GM21723 (cell line): ENCODE results near the gene NOM1.
"Not testable (repeated sequence)": the region's sequence is repeated elsewhere in the genome, so short reads cannot be mapped to it uniquely, and the experiment has no call there.

Experiments used
- ATAC-seq: cut with Tn5 transposase; IDR thresholded peaks from one replicate; pipeline ENCODE4 v1.9.1; 2021; ENCODE audit warnings: mild to moderate bottlenecking, moderate library complexity; ENCODE audit not compliant: unreplicated experiment

The NOM1 gene

DNA sequence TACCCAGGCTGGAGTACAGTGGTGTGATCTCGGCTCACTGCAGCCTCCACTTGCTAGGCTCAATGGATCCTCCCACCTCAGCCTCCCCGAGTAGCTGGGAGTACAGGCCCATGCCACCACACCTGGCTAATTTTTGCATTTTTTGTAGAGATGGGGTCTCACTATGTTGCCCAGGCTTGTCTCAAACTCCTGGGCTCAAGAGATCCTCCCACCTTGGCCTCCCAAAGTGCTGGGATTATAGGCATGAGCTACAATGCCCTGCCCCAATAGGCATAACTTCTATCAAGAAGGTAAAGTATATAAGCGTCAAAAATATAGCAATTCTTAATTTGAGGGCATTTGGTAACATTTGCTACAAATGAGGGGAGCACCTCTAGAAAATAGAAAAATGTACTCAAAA lies 12.7 kb upstream of the NOM1 start:
- ATAC-seq = not testable (repeated sequence)

DNA sequence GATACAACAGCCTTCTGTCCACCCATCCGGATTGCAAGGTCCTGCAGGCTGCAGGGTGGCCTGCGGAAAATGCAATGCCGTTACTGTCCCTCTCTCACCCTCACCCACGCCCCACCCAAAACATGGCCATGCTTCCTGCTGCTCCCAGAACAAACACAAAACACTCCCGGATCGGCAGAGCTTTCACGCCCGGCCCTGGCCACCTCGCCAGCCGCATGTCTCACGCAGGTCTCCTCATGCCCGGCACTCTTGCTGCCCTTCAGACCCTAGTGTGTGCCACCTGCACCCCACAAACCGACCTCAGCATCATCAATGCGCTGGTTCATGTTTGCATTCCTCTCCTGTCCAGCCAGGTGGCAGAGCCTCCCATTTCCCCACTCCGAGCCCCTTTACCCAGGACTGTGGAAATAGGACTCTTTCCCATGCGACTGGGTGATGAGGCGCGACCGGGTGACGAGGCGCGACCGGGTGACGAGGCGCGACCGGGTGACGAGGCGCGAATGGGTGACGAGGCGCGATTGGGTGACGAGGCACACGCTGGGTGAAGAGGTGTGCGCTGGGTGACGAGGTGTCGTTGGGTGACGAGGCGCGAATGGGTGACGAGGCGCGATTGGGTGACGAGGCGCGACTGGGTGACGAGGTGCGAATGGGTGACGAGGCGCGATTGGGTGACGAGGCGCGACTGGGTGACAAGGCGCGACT lies 8.9 kb upstream of the NOM1 start:
- ATAC-seq = no peak

DNA sequence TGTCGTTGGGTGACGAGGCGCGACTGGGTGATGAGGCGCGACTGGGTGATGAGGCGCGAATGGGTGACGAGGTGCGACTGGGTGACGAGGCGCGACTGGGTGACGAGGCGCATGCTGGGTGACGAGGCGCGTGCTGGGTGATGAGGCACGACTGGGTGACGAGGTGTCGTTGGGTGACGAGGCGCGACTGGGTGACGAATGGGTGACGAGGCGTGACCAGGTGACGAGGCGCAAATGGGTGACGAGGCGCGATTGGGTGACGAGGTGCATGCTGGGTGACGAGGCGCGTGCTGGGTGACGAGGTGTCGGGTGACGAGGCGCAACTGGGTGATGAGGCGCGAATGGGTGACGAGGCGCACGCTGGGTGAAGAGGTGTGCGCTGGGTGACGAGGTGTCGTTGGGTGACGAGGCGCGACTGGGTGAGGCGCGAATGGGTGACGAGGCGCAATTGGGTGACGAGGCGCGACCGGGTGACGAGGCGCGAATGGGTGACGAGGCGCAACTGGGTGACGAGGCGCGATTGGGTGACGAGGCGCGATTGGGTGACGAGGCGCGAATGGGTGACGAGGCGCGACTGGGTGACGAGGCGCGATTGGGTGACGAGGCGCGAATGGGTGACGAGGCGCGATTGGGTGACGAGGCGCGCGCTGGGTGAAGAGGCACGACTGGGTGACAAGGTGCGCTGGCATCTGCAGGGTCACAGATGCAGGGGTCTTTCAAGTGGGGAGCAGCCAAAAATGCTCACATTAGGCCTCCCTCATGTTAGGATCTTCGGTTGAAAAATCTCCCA lies 7.9 kb upstream of the NOM1 start:
- no peak for ATAC-seq

DNA sequence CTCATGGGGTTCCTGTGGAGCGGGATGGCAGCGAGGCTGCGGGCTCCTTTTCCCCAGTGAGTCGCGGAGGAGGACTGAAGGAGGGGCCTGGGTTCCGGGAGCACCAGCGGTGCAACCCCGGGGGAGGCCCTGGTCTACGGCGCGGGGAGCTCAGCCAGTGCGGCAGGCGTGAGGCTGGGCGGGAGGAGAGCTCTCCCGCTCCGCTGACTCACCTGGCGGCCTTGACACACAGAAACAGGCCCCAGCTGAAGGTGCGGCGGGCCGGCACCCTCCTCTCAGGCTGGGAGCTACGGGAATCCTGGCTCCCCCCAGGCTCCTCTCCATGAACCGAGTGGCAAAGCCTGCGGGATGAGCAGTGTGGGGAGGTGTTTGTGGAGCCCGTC lies 6.8 kb upstream of the NOM1 start:
- ATAC-seq = no peak

DNA sequence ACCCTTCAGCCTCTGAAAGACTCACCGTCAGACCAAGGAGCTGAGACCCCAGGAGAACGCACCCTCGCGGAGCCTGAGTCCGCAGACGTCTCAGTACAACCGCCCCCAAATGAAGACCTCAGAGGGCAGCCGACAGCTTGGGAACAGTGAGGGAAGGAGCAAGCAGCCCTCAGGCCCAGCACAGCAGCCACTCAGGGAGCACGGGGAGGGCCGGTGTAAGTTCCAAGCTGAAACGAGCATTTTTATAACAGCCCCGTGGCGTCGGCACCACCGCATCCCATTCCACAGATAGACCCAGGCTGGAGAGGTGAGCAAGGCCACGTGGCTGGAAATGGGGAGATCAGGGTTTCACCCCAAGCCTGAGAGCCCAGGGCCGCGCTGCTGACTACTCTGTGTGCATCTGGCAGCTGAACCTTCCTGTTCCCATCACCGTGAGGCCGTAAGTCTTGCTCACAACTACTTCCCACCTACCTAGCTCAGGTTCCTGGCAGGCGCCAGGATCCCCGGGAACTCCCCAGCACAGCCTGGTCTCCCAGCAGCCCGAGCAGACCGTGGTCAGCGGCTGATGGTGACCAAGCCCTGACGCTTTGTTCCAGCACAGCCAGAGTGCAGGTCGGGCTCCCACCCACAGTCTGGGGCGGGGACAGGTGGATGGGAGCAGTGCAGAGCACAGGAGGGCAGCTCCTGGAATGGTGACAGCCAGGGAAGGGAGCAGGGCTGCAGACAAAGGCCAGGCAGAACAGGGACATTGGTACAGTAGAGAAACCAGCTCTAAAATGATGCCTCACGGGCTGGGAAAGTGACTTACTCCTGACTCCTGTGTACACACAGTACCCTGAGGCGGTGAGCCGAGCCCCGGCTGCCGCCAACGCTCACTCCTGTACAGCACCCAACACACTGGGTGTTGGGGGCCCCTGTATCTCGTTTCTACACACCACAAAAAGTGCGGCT lies 6.1 kb upstream of the NOM1 start:
- no peak for ATAC-seq

DNA sequence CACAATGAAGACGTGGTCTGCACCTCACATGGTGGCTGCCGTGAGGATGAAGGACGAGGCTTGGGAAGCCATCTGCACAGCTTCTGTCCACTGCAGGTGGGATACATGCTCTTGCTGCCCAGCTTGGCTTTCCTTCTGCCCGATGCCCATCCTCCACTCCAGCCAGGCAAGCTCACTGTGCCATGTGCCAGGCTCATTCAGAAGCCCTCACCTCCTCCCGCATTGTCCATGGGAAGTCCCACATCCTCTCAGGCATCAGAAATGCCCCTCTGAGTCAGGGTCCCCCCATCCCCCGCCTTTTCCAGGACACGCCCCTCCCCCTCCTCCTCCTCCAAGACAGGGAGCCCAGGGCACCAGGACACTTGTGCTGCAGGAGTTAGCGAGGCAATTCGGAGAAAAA lies 4.6 kb upstream of the NOM1 start:
- ATAC-seq = no peak

DNA sequence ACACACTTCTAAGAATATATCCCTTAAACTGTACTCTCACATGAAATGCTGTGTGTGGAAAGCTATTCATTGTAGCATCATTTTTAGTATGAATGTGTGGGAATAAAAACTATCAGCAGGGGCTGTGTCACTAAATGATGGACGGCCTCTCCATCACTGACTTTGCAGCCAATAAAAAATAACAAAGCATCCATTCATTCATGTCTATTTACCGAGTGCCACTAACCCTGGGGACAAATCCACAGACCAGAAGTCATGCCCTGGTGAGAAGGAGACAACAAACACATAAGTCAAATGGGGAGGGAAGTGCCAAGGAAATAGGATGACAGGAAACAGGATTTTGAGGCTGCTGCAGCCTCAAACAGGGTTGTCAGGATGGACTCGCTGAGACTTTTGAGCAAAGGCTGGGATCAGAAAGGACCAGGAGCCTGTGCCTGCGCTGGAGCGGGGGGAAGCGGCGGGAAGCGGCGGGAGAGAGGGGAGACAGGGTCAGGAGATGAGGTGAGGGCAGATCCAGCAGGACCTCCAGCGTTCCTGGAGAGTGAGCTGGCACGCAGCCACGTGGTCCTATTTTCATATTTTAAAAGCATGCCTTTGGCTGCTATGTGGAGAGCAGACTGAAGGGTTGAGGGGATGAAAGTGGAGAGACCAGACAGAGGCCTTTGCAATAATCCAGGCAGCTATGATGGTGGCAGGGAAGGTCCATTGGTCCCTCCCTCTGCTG lies 2.2 kb upstream of the NOM1 start:
- no peak for ATAC-seq

DNA sequence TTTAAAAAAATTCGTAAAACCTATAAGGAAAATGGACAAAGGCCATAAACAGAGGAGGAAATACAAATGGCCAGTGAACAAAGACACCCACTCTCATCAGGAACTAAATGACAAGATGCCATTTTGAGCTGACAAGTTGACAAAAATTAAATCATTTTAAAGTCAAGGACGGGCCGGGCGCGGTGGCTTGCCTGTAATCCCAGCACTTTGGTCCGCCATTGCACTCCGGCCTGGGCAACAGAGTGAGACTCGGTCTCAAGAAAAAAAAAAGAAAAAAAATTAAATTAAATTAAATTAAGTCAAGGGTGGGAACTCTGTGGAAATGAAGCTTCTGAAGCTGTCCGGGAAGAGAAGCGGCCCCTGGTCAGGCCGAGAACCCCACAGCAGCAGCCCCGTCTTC lies 1.2 kb upstream of the NOM1 start:
- ATAC-seq = no peak

DNA sequence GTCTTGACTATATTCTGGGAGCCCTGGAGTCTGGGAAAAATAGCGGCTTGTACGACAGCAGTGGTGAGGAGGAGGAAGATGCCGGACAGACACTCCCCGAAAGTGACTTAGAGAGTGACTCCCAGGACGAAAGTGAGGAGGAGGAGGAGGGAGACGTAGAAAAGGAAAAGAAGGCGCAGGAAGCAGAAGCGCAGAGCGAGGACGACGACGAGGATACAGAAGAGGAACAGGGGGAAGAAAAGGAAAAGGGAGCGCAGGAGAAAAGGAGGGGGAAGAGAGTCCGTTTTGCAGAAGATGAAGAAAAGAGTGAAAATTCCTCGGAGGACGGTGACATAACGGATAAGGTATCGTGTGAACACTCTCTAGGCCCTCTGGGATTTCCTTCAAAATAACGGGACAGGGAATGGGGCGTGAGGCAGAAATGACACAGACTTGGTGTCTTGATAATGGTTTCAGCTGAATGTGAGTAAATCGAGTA lies 908 bp downstream of the NOM1 start:
- ATAC-seq = no peak

DNA sequence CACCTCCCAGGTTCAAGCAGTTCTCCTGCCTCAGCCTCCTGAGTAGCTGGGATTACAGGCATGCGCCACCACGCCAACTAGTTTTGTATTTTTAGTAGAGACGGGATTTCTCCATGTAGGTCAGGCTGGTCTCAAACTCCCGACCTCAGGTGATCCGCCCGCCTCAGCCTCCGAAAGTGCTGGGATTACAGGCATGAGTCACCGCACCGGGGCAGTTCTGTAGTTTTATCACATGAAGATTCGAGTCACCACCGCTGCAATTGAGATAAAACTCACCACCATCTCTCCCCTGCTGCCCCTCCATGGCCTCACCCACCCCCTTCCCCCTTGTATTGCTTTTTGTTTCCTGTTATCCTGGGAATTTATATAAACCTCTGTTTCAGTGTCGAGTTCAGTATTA lies 3.7 kb downstream of the NOM1 start:
- ATAC-seq = not testable (repeated sequence)

DNA sequence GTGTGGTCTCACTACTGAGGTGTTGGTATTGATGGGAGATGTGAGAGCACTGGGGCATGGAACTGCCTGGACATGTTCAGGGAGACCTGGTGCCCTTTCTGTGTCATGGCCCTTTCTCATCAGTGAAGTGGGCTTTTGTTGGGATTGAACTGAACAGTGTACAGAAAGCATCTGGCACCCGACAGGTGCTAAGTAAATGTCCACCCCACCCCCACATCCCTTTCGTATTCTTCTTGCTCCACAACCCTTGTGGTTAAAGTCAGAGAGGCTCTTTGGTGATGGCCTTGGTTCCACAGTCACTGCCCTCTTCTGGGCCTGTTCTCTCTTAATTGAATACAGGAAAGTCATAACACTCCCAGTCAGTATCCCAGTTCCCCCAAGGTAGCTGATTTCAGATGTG lies 5.4 kb downstream of the NOM1 start:
- ATAC-seq = no peak

DNA sequence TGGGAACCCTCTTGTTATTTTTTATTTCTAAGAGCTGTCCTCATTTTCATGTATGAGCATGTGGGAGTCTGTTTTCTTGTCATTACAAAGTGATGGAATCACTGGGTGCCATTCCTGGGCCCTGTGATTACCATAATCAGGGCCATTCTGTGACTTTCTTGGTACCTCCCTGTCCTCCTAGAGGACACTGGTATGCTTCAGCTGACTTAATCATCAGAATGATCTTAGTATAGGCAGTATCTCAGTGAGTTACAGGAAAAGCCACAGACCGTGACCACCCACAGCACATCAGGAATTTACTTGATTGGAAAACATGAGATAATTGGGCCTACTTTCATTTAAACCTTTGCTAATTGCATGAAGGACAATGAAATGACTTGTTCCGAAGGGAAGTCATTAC lies 7.2 kb downstream of the NOM1 start:
- no peak for ATAC-seq

DNA sequence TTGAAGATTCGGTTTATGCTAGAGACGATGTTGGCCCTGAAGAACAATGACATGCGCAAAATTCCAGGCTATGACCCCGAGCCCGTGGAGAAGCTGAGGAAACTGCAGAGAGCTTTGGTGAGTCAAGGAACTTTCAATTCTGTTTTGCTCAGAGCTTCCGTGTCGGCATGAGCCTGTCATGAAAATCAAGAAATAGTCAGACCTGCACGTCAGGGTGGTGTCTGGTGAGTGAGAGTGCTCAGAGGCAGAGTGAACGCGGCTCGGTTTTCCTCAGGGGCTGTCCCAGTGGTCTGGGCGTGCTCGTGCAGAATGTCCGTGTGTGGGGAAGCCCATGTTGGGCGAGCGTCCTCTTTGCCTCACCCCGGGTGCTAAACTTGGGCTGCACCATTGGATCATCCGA lies 12.6 kb downstream of the NOM1 start:
- ATAC-seq = no peak

DNA sequence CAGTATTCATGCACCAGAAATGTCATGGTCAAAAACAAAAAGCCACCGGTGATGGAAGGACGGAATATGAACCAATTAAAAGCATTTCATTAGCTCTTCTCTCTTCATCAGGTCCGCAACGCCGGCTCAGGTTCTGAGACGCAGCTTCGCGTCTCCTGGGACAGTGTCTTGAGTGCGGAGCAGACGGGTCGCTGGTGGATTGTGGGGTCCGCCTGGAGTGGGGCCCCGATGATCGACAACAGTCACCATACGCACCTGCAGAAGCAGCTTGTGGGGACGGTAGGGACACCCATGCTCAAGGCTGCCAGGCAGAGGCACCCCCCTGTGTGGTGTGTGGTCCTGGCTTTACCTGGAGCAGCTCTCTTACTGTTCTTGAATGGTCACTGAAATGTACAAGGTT lies 13.4 kb downstream of the NOM1 start:
- ATAC-seq = no peak

DNA sequence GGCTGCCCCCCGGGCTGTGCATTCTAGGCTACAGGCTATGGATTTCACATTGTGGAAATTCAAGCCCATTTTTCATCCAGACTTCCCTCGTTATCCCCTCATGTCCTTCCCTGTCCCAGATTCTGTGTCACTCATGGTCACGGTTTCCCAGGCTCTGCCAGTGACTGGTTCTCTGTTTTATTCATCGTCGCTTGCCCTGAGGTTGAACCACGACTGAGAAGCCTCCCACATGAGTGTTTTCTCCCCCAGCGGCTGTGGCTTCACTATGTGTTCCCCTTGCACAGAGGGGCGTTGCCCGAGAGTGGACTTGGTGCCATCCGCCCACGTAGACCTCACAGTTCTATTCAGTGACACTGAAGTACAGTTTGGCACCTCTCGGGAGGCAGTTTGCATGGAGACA lies 14.0 kb downstream of the NOM1 start:
- no peak for ATAC-seq

DNA sequence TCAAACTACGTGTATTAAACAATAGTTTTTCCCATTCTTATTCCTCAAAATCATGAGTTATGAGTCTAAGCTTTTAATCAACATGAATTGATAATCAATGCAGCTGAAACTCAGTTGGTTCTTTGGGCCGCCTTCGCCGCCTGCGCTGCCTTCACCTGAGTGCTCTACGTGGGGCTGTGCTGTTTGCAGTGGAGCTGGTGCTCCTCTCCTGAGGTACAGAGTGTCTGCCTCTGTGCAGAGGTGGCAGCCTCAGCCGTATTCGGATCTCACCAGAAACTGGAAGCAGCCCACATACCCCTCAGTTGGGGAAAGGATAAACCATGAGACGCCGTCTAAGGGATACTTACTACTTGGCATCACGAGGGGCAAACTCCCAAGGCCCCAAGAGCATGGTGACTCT lies 15.5 kb downstream of the NOM1 start:
- no peak for ATAC-seq

DNA sequence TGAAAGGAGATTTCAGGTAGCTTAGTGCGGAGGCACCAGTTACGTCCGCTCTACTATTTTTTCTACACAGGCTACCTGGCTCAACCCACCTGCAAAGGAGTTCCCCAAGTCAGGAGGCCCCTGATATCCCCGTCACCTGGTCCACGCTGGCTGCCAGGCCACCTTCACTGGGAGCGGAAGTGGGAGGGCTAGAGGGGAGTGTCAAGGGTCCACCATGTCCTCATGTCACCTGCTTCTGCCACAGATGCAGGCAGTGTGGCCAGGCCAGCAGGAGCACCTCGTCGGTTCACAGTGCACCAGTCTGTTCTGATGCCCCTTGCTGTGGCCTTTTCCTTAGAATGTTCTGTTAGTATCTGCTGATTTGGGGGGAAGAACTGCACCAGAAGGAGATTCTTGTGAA lies 16.9 kb downstream of the NOM1 start:
- ATAC-seq = no peak

DNA sequence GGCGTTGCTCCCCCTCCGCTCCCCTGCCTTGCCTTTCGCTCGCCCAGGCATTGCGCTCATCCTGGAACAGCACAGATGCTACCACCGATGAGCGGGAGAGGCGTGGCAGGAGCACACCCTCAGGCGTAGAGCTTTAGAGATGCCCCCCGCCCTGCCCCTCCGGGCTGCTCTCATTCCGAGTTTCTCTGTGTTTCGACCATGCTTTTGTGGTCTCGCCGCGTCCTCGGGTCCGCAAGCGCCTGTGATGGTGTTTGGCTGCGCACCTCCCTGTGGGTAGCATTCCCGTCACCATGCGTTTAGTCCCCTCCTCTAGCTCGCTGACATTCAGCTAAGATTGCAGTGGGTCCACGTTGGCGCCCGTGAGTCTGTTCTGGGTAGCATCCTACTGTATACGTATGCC lies 18.7 kb downstream of the NOM1 start:
- ATAC-seq = no peak

DNA sequence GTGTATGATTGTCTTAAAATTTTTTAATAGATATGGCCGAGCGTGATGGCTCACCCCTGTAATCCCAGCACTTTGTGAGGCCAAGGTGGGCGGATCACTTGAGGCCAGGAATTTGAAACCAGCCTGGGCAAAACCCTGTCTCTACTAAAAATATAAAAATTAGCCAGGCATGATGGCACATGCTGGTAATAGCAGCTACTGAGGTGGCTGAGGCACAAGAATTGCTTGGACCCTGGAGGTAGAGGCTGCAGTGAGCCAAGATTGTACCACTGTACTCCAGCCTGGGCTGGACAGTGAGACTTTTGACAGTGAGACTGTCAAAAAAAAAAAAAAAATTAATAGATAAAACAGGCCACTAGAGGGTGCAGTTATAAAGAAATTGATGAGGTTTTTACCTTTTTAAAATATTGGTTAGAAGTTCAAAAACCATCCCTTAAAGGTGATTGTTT lies 20.5 kb downstream of the NOM1 start:
- ATAC-seq = no peak

DNA sequence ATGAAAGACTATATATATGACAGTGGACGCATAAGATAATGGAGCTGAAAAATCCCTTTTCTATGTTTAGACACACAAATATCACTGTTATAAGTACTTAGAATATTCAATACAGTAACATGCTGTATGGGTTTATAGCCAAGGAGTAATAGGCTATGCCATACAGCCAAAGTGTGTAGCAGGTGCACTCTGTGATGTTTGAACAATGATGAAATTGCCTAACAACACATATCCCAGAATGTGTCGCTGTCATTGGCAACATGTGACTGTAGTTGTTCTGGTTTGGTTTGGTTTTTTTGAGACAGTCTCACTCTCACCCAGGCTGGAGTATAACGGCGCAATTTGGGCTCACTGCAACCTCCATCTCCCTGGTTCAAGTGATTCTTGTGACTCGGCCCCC lies 26.1 kb downstream of the NOM1 start:
- ATAC-seq = no peak
